GM12878 (cell line): ENCODE measurements around the gene SLC12A7. TPM values are rescaled to one million over a fixed set of nuclear protein-coding genes. Genes with fewer than 3 reads are reported as not detected.

Experiments used
- ATAC-seq: fragments of 200-7000 bp; cut with Tn5 transposase; 3 replicates; pipeline ENCODE4 v1.9.1; 2020; ENCODE audit warnings: mild to moderate bottlenecking, moderate library complexity
- BruUV-seq: library from RNA; stranded (reverse); fragments of 400-500 nt; replicated peaks from 2 replicates; lab custom pipeline; 2021; lab: Mats Ljungman, UMichigan
- CTCF ChIA-PET: fragments of 300-600 bp; sonication (Branson Sonifier 250); formaldehyde crosslinking; extraction: SDS; loops from one replicate; lab custom pipeline; 2021; ENCODE audit warnings: inconsistent platforms; lab: Yijun Ruan, JAX
- POLR2A ChIA-PET: fragments of 350-600 bp; formaldehyde crosslinking; extraction: SDS; loops from one replicate; lab custom pipeline; 2021; ENCODE audit warnings: inconsistent platforms; lab: Charles Lee
- RAD21 ChIA-PET: fragments of 300-600 bp; sonication (Branson Sonifier 250); formaldehyde crosslinking; loops from one replicate; lab custom pipeline; 2023; ENCODE audit warnings: antibody characterized with exemption; ENCODE audit not compliant: unreplicated experiment; lab: Charles Lee
- SMC1A ChIA-PET: fragments of 300-600 bp; sonication (Branson Sonifier 250); formaldehyde crosslinking; loops from one replicate; lab custom pipeline; 2023; ENCODE audit not compliant: unreplicated experiment, uncharacterized antibody; lab: Charles Lee
- DNase-seq: peaks from one replicate; pipeline ENCODE4 v3.0.0-alpha.2; 2011; ENCODE audit warnings: low read depth, low spot score
- FAIRE-seq: peaks from 3 replicates; lab custom pipeline; 2011; peaks lifted over from hg19 to GRCh38; lab: Jason Lieb, UNC
- H2AFZ ChIP-seq: 2 replicates; pipeline ENCODE4 v1.6.0; 2011; ENCODE audit warnings: low read depth, low read length, control low read depth; ENCODE audit not compliant: control insufficient read depth
- H3K27ac ChIP-seq: 2 replicates; pipeline ENCODE4 v1.5.1; 2011; ENCODE audit warnings: control low read depth; ENCODE audit not compliant: control insufficient read depth, insufficient read depth
- H3K27me3 ChIP-seq, 2 experiments: replicated peaks in 1 of 2; 2 replicates each; pipeline versions ENCODE4 v1.6.0 to v1.6.1; 2011; ENCODE audit warnings: low read length in 1 of 2; ENCODE audit not compliant: control insufficient read depth in 2 of 2, insufficient read depth in 2 of 2
- H3K36me3 ChIP-seq, 2 experiments: 2 replicates each; pipeline ENCODE4 v1.5.1; 2011; ENCODE audit warnings: low read length in 1 of 2; ENCODE audit not compliant: control insufficient read depth in 2 of 2, insufficient read depth in 2 of 2
- H3K4me1 ChIP-seq: 2 replicates; pipeline ENCODE4 v1.6.1; 2011; ENCODE audit warnings: mild to moderate bottlenecking, low read length, moderate library complexity, mixed read lengths; ENCODE audit not compliant: control insufficient read depth, insufficient read depth
- H3K4me2 ChIP-seq: 2 replicates; pipeline ENCODE4 v1.6.0; 2011; ENCODE audit warnings: control low read depth; ENCODE audit not compliant: control insufficient read depth, insufficient read depth
- H3K4me3 ChIP-seq: fragments of 200-600 bp; sonication (generic); 2 replicates; pipeline ENCODE4 v1.5.1; 2016
- H3K79me2 ChIP-seq: 2 replicates; pipeline ENCODE4 v1.6.0; 2011; ENCODE audit warnings: low read length; ENCODE audit not compliant: control insufficient read depth, insufficient read depth
- H3K9ac ChIP-seq: 2 replicates; pipeline ENCODE4 v1.8.0; 2011; ENCODE audit warnings: low read length, control low read depth, mixed read lengths; ENCODE audit not compliant: control insufficient read depth, insufficient read depth
- H3K9me3 ChIP-seq: replicated peaks from 3 replicates; pipeline ENCODE4 v1.5.1; 2011; ENCODE audit warnings: mild to moderate bottlenecking, low read length; ENCODE audit not compliant: control insufficient read depth, insufficient read depth
- H4K20me1 ChIP-seq: 2 replicates; pipeline ENCODE4 v1.6.0; 2011; ENCODE audit not compliant: control insufficient read depth, insufficient read depth
- BRCA1 ChIP-seq: IDR thresholded peaks from 2 replicates; pipeline ENCODE4 v1.6.1; 2011; ENCODE audit warnings: low read depth, low read length, improper control_type of control experiment
- CREM ChIP-seq: IDR thresholded peaks from 2 replicates; pipeline ENCODE4 v1.6.1; 2014; ENCODE audit warnings: antibody characterized with exemption, low read depth
- EP300 ChIP-seq, 2 experiments: fragments of 150-350 bp in 1 of 2; IDR thresholded peaks; 2 replicates each; pipeline ENCODE4 v1.6.1; 2011 to 2012; ENCODE audit warnings: low read depth in 2 of 2, low read length in 2 of 2, borderline replicate concordance in 1 of 2, improper control_type of control experiment in 1 of 2, inconsistent platforms in 1 of 2; ENCODE audit not compliant: control insufficient read depth in 1 of 2
- FOS ChIP-seq: IDR thresholded peaks from 3 replicates; pipeline ENCODE4 v1.6.1; 2011; ENCODE audit warnings: borderline replicate concordance; ENCODE audit not compliant: insufficient read length; ENCODE audit errors: extremely low read depth
- GABPA ChIP-seq: IDR thresholded peaks from 2 replicates; pipeline ENCODE4 v1.6.1; 2014; ENCODE audit warnings: antibody characterized with exemption, low read depth, mild to moderate bottlenecking, inconsistent platforms
- NFYA ChIP-seq: IDR thresholded peaks from 2 replicates; pipeline ENCODE4 v1.6.1; 2011; ENCODE audit warnings: low read depth, mild to moderate bottlenecking, low read length, improper control_type of control experiment, borderline replicate concordance
- NR2C2 ChIP-seq: IDR thresholded peaks from 2 replicates; pipeline ENCODE4 v1.6.1; 2011; ENCODE audit warnings: borderline replicate concordance, low read depth; ENCODE audit not compliant: control insufficient read depth, insufficient read length
- PML ChIP-seq: IDR thresholded peaks from 2 replicates; pipeline ENCODE4 v1.6.1; 2012; ENCODE audit warnings: low read length, inconsistent platforms
- POU2F2 ChIP-seq: IDR thresholded peaks from 3 replicates; pipeline ENCODE4 v1.6.1; 2011; ENCODE audit warnings: low read depth, mild to moderate bottlenecking, low read length, borderline replicate concordance
- SREBF2 ChIP-seq: IDR thresholded peaks from 2 replicates; pipeline ENCODE4 v1.6.1; 2012; ENCODE audit warnings: mild to moderate bottlenecking, low read length
- SRF ChIP-seq, 2 experiments: IDR thresholded peaks; 2 replicates each; pipeline ENCODE4 v1.6.1; 2011; ENCODE audit warnings: low read depth in 2 of 2, low read length in 2 of 2, mild to moderate bottlenecking in 1 of 2, moderate library complexity in 1 of 2
- STAT1 ChIP-seq: fragments of 450-650 bp; conservative IDR thresholded peaks from 2 replicates; pipeline ENCODE4 v1.6.1; 2014; ENCODE audit warnings: antibody characterized with exemption, mild to moderate bottlenecking
- YBX1 ChIP-seq: fragments of 450-650 bp; IDR thresholded peaks from 2 replicates; pipeline ENCODE4 v1.6.1; 2016; ENCODE audit warnings: antibody characterized with exemption
- ZNF217 ChIP-seq: fragments of 450-650 bp; IDR thresholded peaks from 2 replicates; pipeline ENCODE4 v1.6.1; 2017; ENCODE audit warnings: antibody characterized with exemption, mild to moderate bottlenecking
- WGBS: methylation state at CpG from one replicate; pipeline ENCODE4 v1.1.6; 2016; ENCODE audit warnings: low lambda C conversion rate; ENCODE audit not compliant: insufficient replicate concordance, insufficient coverage; ENCODE audit errors: missing lambda C conversion rate; 5-methylcytosine and 5-hydroxymethylcytosine counted together
- in situ Hi-C: fragments of 300-500 bp; cut with MboI; formaldehyde crosslinking; loops from 9 replicates; pipeline ENCODE4 v1.14.3; 2018; ENCODE audit warnings: mixed read lengths
- intact Hi-C: fragments of 100-400 bp; cut with micrococcal nuclease; formaldehyde crosslinking; loops from one replicate; pipeline ENCODE4 v1.14.2; 2022; ENCODE audit not compliant: unreplicated experiment
- polyA plus RNA-seq, 11 experiments: library from polyadenylated mRNA; depleted of rRNA in 4 of 11; unstranded in 6 of 11; stranded (reverse) in 5 of 11; fragments of >200 nt; fragmentation: Nextera tagmentation in 4 of 11; fragmentation: Illumina TruSeq in 1 of 11; extraction: Ambion mirVana in 4 of 11; extraction: Trizol in 1 of 11; gene quantifications; 1 replicate in 1 of 11; 2 replicates in 10 of 11; pipeline versions ENCODE4 v1.2.1 to v1.2.3, GENCODE V29; 2011 to 2016; ENCODE audit warnings: inconsistent platforms in 2 of 11, missing spikeins in 2 of 11, low read depth in 1 of 11
- total RNA-seq, 4 experiments: library from RNA; depleted of rRNA in 3 of 4; stranded (reverse); fragments of >200 nt in 3 of 4; fragmentation: Illumina TruSeq in 1 of 4; extraction: Trizol in 1 of 4; gene quantifications; 2 replicates each; pipeline versions ENCODE4 v1.2.1 to v1.2.3, GENCODE V29; 2013 to 2021
- TF ChIP-seq, protein P1 (sequence below): IDR thresholded peaks from 2 replicates; pipeline ENCODE4 v1.6.1; 2012; ENCODE audit warnings: mild to moderate bottlenecking, low read depth, low read length
- TF ChIP-seq, protein P2 (sequence below): IDR thresholded peaks from 2 replicates; pipeline ENCODE4 v1.6.1; 2011; ENCODE audit warnings: low read depth, mild to moderate bottlenecking, low read length, moderate library complexity, borderline replicate concordance; ENCODE audit errors: extremely low read depth
- TF ChIP-seq, protein P3 (sequence below): fragments of 450-650 bp; IDR thresholded peaks from 2 replicates; pipeline ENCODE4 v1.6.1; 2018; ENCODE audit warnings: borderline replicate concordance, mild to moderate bottlenecking; ENCODE audit not compliant: partially characterized antibody
- TF ChIP-seq, protein P4 (sequence below): IDR thresholded peaks from 2 replicates; pipeline ENCODE4 v1.6.1; 2012; ENCODE audit warnings: low read depth, low read length, improper control_type of control experiment

Gene SLC12A7
- total and polyA plus RNA-seq, 10 of the 15 experiments (the other 5 are each of a cell fraction or from before 2014, with no cell fraction given), result 0.10 to 10.0 (median 2.9) TPM

DNA sequence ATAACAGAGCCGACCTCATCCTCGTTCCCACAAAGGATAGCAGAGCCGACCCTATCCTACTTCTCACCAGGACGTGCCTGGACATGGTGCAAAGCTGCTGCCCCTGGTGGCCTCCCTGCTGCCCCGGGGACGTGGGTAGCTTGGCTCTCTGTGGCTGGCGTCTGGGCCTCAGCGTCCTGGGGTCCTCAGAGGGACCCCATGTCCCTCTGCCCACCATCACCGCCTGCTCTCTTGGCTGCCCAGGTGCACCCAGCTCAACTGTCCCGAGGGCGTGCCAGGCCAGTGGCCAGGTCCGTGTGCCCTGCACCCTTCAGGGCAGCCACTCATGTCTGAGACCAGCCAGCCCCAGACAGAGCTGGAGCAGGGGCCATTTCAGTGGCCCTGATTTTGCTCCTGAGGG, 94.8 kb downstream of the SLC12A7 start:
- RAD21 ChIA-PET, result no interaction called here
- in situ Hi-C loops, result no loop called here
- H3K9me3 ChIP-seq, result no peaks in the 10 kb centered on the region
- no peak overlapping the region for H2AFZ ChIP-seq
- no peaks in the 10 kb centered on the region for H3K36me3 ChIP-seq
- no peaks in the 10 kb centered on the region for H3K79me2 ChIP-seq
- H3K27me3 ChIP-seq, result no peaks in the 10 kb centered on the region; a peak in 3 of 4 replicates
- H3K4me3 ChIP-seq, result no peak overlapping the region
- BruUV-seq, result no TSS peak
- 21% methylated on average over 12 of the region's 12 CpGs for WGBS
- SMC1A ChIA-PET, result interaction anchor here (0.6 kb wide), 1 partner anchor 145 kb away, joined by 3 read pairs; no protein-coding TSS in a partner anchor
- POLR2A ChIA-PET, result no interaction called here
- no peaks in the 10 kb centered on the region for H4K20me1 ChIP-seq
- CTCF ChIA-PET, result no interaction called here
- ATAC-seq, result no peak
- no peak overlapping the region for H3K27ac ChIP-seq
- H3K4me2 ChIP-seq, result no peak overlapping the region
- H3K9ac ChIP-seq, result no peak overlapping the region
- intact Hi-C loops, result loop anchor here (10.0 kb wide), 1 partner anchor 128 kb away; no protein-coding TSS in a partner anchor
- H3K4me1 ChIP-seq, result no peaks in the 10 kb centered on the region
- DNase-seq, result no peak
- no peak for FAIRE-seq
- TF ChIP-seq ZNF217 (no peak), SRF (IDR thresholded peaks at IDR 0.05; ENCODE audit: low read depth in 2 of 2, low read length in 2 of 2) (no peak), GABPA (no peak), FOS (no peak), STAT1 (no peak), BRCA1 (no peak), YBX1 (no peak), POU2F2 (no peak), EP300 (IDR thresholded peaks at IDR 0.05; ENCODE audit: borderline replicate concordance in 1 of 2, control insufficient read depth in 1 of 2, low read depth in 2 of 2, low read length in 2 of 2) (no peak), PML (no peak), NFYA (no peak), CREM (no peak), NR2C2 (no peak), SREBF2 (no peak)
- TF ChIP-seq, protein P1, sequence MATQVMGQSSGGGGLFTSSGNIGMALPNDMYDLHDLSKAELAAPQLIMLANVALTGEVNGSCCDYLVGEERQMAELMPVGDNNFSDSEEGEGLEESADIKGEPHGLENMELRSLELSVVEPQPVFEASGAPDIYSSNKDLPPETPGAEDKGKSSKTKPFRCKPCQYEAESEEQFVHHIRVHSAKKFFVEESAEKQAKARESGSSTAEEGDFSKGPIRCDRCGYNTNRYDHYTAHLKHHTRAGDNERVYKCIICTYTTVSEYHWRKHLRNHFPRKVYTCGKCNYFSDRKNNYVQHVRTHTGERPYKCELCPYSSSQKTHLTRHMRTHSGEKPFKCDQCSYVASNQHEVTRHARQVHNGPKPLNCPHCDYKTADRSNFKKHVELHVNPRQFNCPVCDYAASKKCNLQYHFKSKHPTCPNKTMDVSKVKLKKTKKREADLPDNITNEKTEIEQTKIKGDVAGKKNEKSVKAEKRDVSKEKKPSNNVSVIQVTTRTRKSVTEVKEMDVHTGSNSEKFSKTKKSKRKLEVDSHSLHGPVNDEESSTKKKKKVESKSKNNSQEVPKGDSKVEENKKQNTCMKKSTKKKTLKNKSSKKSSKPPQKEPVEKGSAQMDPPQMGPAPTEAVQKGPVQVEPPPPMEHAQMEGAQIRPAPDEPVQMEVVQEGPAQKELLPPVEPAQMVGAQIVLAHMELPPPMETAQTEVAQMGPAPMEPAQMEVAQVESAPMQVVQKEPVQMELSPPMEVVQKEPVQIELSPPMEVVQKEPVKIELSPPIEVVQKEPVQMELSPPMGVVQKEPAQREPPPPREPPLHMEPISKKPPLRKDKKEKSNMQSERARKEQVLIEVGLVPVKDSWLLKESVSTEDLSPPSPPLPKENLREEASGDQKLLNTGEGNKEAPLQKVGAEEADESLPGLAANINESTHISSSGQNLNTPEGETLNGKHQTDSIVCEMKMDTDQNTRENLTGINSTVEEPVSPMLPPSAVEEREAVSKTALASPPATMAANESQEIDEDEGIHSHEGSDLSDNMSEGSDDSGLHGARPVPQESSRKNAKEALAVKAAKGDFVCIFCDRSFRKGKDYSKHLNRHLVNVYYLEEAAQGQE, result no peak
- TF ChIP-seq, protein P2, sequence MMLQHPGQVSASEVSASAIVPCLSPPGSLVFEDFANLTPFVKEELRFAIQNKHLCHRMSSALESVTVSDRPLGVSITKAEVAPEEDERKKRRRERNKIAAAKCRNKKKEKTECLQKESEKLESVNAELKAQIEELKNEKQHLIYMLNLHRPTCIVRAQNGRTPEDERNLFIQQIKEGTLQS, result no peak
- TF ChIP-seq, protein P3, sequence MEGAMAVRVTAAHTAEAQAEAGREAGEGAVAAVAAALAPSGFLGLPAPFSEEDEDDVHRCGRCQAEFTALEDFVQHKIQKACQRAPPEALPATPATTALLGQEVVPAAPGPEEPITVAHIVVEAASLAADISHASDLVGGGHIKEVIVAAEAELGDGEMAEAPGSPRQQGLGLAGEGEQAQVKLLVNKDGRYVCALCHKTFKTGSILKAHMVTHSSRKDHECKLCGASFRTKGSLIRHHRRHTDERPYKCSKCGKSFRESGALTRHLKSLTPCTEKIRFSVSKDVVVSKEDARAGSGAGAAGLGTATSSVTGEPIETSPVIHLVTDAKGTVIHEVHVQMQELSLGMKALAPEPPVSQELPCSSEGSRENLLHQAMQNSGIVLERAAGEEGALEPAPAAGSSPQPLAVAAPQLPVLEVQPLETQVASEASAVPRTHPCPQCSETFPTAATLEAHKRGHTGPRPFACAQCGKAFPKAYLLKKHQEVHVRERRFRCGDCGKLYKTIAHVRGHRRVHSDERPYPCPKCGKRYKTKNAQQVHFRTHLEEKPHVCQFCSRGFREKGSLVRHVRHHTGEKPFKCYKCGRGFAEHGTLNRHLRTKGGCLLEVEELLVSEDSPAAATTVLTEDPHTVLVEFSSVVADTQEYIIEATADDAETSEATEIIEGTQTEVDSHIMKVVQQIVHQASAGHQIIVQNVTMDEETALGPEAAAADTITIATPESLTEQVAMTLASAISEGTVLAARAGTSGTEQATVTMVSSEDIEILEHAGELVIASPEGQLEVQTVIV, result no peak
- TF ChIP-seq, protein P4, sequence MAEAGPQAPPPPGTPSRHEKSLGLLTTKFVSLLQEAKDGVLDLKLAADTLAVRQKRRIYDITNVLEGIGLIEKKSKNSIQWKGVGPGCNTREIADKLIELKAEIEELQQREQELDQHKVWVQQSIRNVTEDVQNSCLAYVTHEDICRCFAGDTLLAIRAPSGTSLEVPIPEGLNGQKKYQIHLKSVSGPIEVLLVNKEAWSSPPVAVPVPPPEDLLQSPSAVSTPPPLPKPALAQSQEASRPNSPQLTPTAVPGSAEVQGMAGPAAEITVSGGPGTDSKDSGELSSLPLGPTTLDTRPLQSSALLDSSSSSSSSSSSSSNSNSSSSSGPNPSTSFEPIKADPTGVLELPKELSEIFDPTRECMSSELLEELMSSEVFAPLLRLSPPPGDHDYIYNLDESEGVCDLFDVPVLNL, result no peak
